ENCODE data around the gene FRK.

FRK gene

DNA sequence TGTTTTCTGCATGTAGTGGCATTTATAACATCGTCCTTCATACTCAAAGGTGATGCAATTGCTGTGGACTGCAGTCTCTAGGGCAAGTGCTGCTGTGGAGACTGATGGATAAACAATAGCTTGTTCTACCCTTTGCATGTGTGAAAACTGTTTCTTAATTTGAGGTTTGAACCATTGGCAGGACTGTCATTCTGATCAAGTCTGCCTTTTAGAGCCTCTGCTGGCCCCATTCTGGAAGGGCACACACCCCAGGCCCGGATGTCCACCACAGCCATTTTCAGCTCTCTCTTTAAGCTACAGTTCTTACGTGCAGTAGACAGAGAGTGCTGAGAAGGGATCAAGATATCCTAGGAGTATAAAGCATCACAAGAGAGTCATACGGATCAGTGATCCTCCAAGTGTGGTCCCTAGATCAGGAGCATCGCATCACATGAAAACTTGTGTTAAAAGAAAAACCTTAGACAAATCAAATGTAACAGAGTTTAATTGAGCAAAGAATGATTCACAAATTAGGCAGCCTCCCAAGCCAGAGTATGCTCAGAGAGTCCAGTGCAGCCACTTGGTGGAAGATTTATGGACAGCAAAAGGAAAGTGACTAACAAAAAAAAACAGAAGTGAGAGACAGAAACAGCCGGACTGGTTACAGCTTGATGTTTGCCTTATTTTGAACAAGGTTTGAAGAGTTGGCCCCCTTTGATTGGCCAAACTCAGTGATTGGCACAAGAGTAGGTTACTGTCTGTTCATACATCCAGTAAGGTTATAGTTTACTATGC, 52.0 kb downstream of the FRK start:
- H3K27ac ChIP-seq (ENCODE audit: low read depth, low read length, severe bottlenecking) = no peak overlapping the region
- H3K4me1 ChIP-seq (ENCODE audit: control insufficient read depth, insufficient read depth, low read length, poor library complexity, severe bottlenecking) = peaks cover 3% of the 10 kb centered on the region
- 73 to 77% methylated on average over 3 to 4 of the region's 6 CpGs for WGBS, 2 experiments (ENCODE audit: insufficient coverage in 2 of 2)
- H3K36me3 ChIP-seq (ENCODE audit: control insufficient read depth, insufficient read depth, low read length) = no peaks in the 10 kb centered on the region
- no peaks in the 10 kb centered on the region for H3K9me3 ChIP-seq (ENCODE audit: control insufficient read depth, low read length)
- H3K4me3 ChIP-seq (ENCODE audit: extremely low read depth, insufficient read depth, low read length, poor library complexity, severe bottlenecking) = no peak overlapping the region

GRCh38 chr6:116004841-116005815, 55.6 kb downstream of the FRK start:
- no peak overlapping the region for H3K4me3 ChIP-seq (ENCODE audit: extremely low read depth, insufficient read depth, low read length, poor library complexity, severe bottlenecking)
- no peak overlapping the region for H3K27ac ChIP-seq (ENCODE audit: low read depth, low read length, severe bottlenecking)
- H3K9me3 ChIP-seq (ENCODE audit: control insufficient read depth, low read length) = no peaks in the 10 kb centered on the region
- 83 to 100% methylated on average over 1 of the region's 4 CpGs for WGBS, 2 experiments (ENCODE audit: insufficient coverage in 2 of 2)
- no peaks in the 10 kb centered on the region for H3K36me3 ChIP-seq (ENCODE audit: control insufficient read depth, insufficient read depth, low read length)
- peaks cover 3% of the 10 kb centered on the region for H3K4me1 ChIP-seq (ENCODE audit: control insufficient read depth, insufficient read depth, low read length, poor library complexity, severe bottlenecking)

GRCh38 chr6:116003668-116004067, 57.0 kb downstream of the FRK start:
- no peaks in the 10 kb centered on the region for H3K9me3 ChIP-seq (ENCODE audit: control insufficient read depth, low read length)
- no peak overlapping the region for H3K4me3 ChIP-seq (ENCODE audit: extremely low read depth, insufficient read depth, low read length, poor library complexity, severe bottlenecking)
- H3K4me1 ChIP-seq (ENCODE audit: control insufficient read depth, insufficient read depth, low read length, poor library complexity, severe bottlenecking) = peaks cover 3% of the 10 kb centered on the region
- no peak overlapping the region for H3K27ac ChIP-seq (ENCODE audit: low read depth, low read length, severe bottlenecking)
- H3K36me3 ChIP-seq (ENCODE audit: control insufficient read depth, insufficient read depth, low read length) = no peaks in the 10 kb centered on the region
- WGBS, 2 experiments (ENCODE audit: insufficient coverage in 2 of 2) = 100% methylated on average over 1 of the region's 3 CpGs; no CpG with 5 or more reads in 1 of the 2 experiments

- 86 to 100% methylated on average over 1 to 3 of the region's 5 CpGs for WGBS, 2 experiments (ENCODE audit: insufficient coverage in 2 of 2)
- Histone ChIP-seq H3K4me1 (ENCODE audit: control insufficient read depth, insufficient read depth, low read length, poor library complexity, severe bottlenecking) (no peaks in the 10 kb centered on the region), H3K4me3 (ENCODE audit: extremely low read depth, insufficient read depth, low read length, poor library complexity, severe bottlenecking) (no peak overlapping the region), H3K27ac (ENCODE audit: low read depth, low read length, severe bottlenecking) (no peak overlapping the region), H3K36me3 (ENCODE audit: control insufficient read depth, insufficient read depth, low read length) (no peaks in the 10 kb centered on the region), H3K9me3 (ENCODE audit: control insufficient read depth, low read length) (no peaks in the 10 kb centered on the region)
These were observed 57.9 kb downstream of the FRK start for GRCh38 chr6:116002756-116003155.

DNA sequence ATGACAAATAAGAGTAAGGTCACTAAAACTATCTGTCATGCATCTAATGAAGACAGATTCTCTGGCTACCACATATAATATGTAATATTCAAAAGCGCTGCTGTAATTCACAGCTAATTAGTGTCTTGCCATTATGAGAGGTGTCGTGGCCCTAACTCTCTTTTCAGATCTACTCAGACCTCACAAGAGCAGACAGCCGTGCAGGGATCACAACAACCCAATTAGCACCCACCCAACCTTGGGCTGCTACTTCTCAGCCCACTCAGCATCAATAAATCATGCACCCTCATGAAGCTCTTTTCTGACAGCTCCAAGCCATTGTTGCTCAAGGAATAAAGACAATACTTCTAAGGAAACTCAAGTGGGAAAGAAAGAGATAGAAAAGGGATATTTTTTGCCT, 61.5 kb downstream of the FRK start:
- H3K4me3 ChIP-seq (ENCODE audit: extremely low read depth, insufficient read depth, low read length, poor library complexity, severe bottlenecking) = no peak overlapping the region

GRCh38 chr6:115997990-115998585, 62.6 kb downstream of the FRK start:
- H3K4me1 ChIP-seq (ENCODE audit: control insufficient read depth, insufficient read depth, low read length, poor library complexity, severe bottlenecking) = no peaks in the 10 kb centered on the region
- WGBS, 2 experiments (ENCODE audit: insufficient coverage in 2 of 2) = 85 to 90% methylated on average over 5 of the region's 5 CpGs

More for the DNA sequence above, 61.5 kb downstream of the FRK start:
- Histone ChIP-seq H3K4me1 (ENCODE audit: control insufficient read depth, insufficient read depth, low read length, poor library complexity, severe bottlenecking) (no peaks in the 10 kb centered on the region), H3K9me3 (ENCODE audit: control insufficient read depth, low read length) (no peaks in the 10 kb centered on the region), H3K27ac (ENCODE audit: low read depth, low read length, severe bottlenecking) (no peak overlapping the region), H3K36me3 (ENCODE audit: control insufficient read depth, insufficient read depth, low read length) (no peaks in the 10 kb centered on the region)
- WGBS, 2 experiments (ENCODE audit: insufficient coverage in 2 of 2) = 83% methylated on average over 1 of the region's 3 CpGs; no CpG with 5 or more reads in 1 of the 2 experiments

GRCh38 chr6:115986026-115986425, 74.7 kb downstream of the FRK start:
- WGBS, 2 experiments (ENCODE audit: insufficient coverage in 2 of 2) = 100% methylated on average over 1 of the region's 2 CpGs; no CpG with 5 or more reads in 1 of the 2 experiments
- no peak overlapping the region for H3K4me3 ChIP-seq (ENCODE audit: extremely low read depth, insufficient read depth, low read length, poor library complexity, severe bottlenecking)
- no peak overlapping the region for H3K27ac ChIP-seq (ENCODE audit: low read depth, low read length, severe bottlenecking)
- H3K4me1 ChIP-seq (ENCODE audit: control insufficient read depth, insufficient read depth, low read length, poor library complexity, severe bottlenecking) = no peaks in the 10 kb centered on the region
- no peaks in the 10 kb centered on the region for H3K9me3 ChIP-seq (ENCODE audit: control insufficient read depth, low read length)
- H3K36me3 ChIP-seq (ENCODE audit: control insufficient read depth, insufficient read depth, low read length) = no peaks in the 10 kb centered on the region

More at GRCh38 chr6:115997990-115998585, 62.6 kb downstream of the FRK start:
- H3K4me3 ChIP-seq (ENCODE audit: extremely low read depth, insufficient read depth, low read length, poor library complexity, severe bottlenecking) = no peak overlapping the region
- H3K36me3 ChIP-seq (ENCODE audit: control insufficient read depth, insufficient read depth, low read length) = no peaks in the 10 kb centered on the region
- no peaks in the 10 kb centered on the region for H3K9me3 ChIP-seq (ENCODE audit: control insufficient read depth, low read length)
- no peak overlapping the region for H3K27ac ChIP-seq (ENCODE audit: low read depth, low read length, severe bottlenecking)

GRCh38 chr6:115984809-115985208, 75.9 kb downstream of the FRK start:
- Histone ChIP-seq H3K4me3 (ENCODE audit: extremely low read depth, insufficient read depth, low read length, poor library complexity, severe bottlenecking) (no peak overlapping the region), H3K27ac (ENCODE audit: low read depth, low read length, severe bottlenecking) (no peak overlapping the region), H3K9me3 (ENCODE audit: control insufficient read depth, low read length) (no peaks in the 10 kb centered on the region), H3K36me3 (ENCODE audit: control insufficient read depth, insufficient read depth, low read length) (no peaks in the 10 kb centered on the region), H3K4me1 (ENCODE audit: control insufficient read depth, insufficient read depth, low read length, poor library complexity, severe bottlenecking) (no peaks in the 10 kb centered on the region)
- WGBS, 2 experiments (ENCODE audit: insufficient coverage in 2 of 2) = no CpG with 5 or more reads among the region's 2 CpGs

DNA sequence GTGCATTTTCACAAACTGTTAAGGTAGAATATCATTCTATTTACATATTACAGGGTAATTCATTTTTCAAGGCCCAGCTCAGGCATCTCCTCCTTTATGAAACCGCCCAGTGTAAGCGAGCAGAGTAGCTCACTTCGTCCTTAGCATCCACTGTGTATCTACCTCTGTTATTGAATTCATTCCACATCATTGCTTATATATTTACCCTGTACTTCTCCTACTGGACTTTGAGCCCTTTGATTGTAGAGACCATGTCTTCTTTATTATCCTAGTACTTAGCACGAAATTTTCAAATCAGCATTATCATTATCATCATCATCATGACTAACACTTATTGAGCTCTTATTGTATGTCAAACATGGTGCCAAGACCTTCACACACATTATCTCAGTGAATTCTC, 76.7 kb downstream of the FRK start:
- no peaks in the 10 kb centered on the region for H3K9me3 ChIP-seq (ENCODE audit: control insufficient read depth, low read length)
- H3K27ac ChIP-seq (ENCODE audit: low read depth, low read length, severe bottlenecking) = no peak overlapping the region
- H3K36me3 ChIP-seq (ENCODE audit: control insufficient read depth, insufficient read depth, low read length) = no peaks in the 10 kb centered on the region
- no peak overlapping the region for H3K4me3 ChIP-seq (ENCODE audit: extremely low read depth, insufficient read depth, low read length, poor library complexity, severe bottlenecking)
- WGBS, 2 experiments (ENCODE audit: insufficient coverage in 2 of 2) = 84 to 100% methylated on average over 3 to 4 of the region's 4 CpGs
- H3K4me1 ChIP-seq (ENCODE audit: control insufficient read depth, insufficient read depth, low read length, poor library complexity, severe bottlenecking) = no peaks in the 10 kb centered on the region

- no peaks in the 10 kb centered on the region for H3K36me3 ChIP-seq (ENCODE audit: control insufficient read depth, insufficient read depth, low read length)
- no CpG with 5 or more reads among the region's 2 CpGs for WGBS, 2 experiments (ENCODE audit: insufficient coverage in 2 of 2)
- no peak overlapping the region for H3K27ac ChIP-seq (ENCODE audit: low read depth, low read length, severe bottlenecking)
- no peaks in the 10 kb centered on the region for H3K4me1 ChIP-seq (ENCODE audit: control insufficient read depth, insufficient read depth, low read length, poor library complexity, severe bottlenecking)
- H3K9me3 ChIP-seq (ENCODE audit: control insufficient read depth, low read length) = no peaks in the 10 kb centered on the region
- H3K4me3 ChIP-seq (ENCODE audit: extremely low read depth, insufficient read depth, low read length, poor library complexity, severe bottlenecking) = no peak overlapping the region
These were observed 78.2 kb downstream of the FRK start for GRCh38 chr6:115982453-115982852.

Measured in mesodermal cell (in vitro differentiated cells).